ENCODE data around the gene GRIK2.

Gene GRIK2

DNA sequence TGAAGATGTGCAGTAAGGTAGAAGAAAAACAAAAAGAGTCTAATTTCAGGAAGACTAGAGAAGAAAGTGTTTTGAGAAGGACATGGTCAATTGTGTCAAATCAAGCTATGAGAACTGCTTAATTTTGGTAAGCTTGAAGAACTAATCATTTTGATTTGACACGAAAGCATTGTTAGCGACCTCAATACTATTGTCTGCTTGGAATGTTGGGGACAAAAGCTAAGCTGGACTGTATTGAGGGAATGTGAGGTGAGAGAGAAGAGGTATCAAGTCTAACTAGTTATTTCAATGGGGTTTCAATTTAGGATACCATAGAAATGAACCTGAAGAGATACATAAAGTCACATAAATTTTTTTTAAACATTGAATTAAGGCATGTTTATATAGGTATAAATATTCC is 309.8 kb downstream of the GRIK2 start:
- Histone ChIP-seq H3K4me3 (no peak overlapping the region), H3K27me3 (ENCODE audit: low read depth) (no peaks in the 10 kb centered on the region), H3K36me3 (replicated peaks) (no peaks in the 10 kb centered on the region), H3K9me3 (no peaks in the 10 kb centered on the region), H3K4me1 (peaks cover 8% of the 10 kb centered on the region)
- in situ Hi-C loops (cut with MboI; ENCODE audit: low sequenced_read_pairs), result no loop called here
- peak; percentile 15 to 76 for DNase-seq (ENCODE audit: low spot score in 2 of 2)

DNA sequence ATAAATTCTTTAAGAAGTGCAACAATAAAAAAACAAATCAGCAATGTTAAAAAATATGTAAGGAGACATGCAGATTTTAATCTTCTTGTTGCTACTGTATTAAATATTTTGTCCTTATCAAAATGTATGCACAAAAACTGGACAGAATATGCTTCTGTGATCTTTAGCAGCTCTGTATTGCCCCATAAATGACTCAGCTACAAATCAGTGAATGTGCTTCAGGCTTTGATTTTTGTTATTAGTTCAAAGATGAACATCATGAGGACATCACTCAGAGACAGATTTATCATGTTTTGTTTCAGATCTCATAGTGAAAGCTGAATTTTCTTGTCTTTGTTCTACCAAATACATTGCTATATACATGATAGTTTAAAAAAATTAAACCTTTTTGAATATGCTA is 312.4 kb downstream of the GRIK2 start:
- H3K9me3 ChIP-seq, result no peaks in the 10 kb centered on the region
- no peak for DNase-seq (ENCODE audit: low spot score in 2 of 2)
- H3K36me3 ChIP-seq (replicated peaks), result no peaks in the 10 kb centered on the region
- in situ Hi-C loops (cut with MboI; ENCODE audit: low sequenced_read_pairs), result no loop called here
- H3K4me3 ChIP-seq, result no peak overlapping the region
- no peaks in the 10 kb centered on the region for H3K27me3 ChIP-seq (ENCODE audit: low read depth)
- H3K4me1 ChIP-seq, result peaks cover 8% of the 10 kb centered on the region

GRCh38 chr6:101706576-101706975 is 313.1 kb downstream of the GRIK2 start:
- no peak overlapping the region for H3K4me3 ChIP-seq
- no peaks in the 10 kb centered on the region for H3K9me3 ChIP-seq
- no peaks in the 10 kb centered on the region for H3K27me3 ChIP-seq (ENCODE audit: low read depth)
- no peaks in the 10 kb centered on the region for H3K36me3 ChIP-seq (replicated peaks)
- in situ Hi-C loops (cut with MboI; ENCODE audit: low sequenced_read_pairs), result no loop called here
- DNase-seq (ENCODE audit: low spot score in 2 of 2), result no peak
- peaks cover 8% of the 10 kb centered on the region for H3K4me1 ChIP-seq

DNA sequence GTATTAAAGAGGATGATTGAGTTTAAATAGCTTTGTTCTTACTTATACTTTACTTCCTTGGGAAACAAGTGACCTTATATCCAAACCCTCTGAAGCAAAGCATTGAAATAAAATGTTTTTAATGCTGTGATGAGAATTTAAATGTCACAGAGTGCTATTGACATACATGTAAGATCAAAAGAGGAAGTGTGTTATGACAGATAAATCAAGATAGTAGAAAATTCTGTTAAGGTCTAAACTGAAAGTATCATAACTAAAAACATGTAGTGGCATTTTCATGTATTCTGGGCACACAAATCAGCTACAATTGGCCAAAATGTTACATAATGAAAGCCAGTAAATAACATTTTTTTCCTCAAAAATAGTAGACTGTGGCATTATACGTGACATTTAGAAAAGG is 318.0 kb downstream of the GRIK2 start:
- Histone ChIP-seq H3K9me3 (no peaks in the 10 kb centered on the region), H3K27me3 (ENCODE audit: low read depth) (no peaks in the 10 kb centered on the region), H3K4me3 (no peak overlapping the region), H3K36me3 (replicated peaks) (no peaks in the 10 kb centered on the region), H3K4me1 (peaks cover under 1% of the 10 kb centered on the region; the same call in 1 of the 2 replicates)
- in situ Hi-C loops (cut with MboI; ENCODE audit: low sequenced_read_pairs), result no loop called here
- DNase-seq (ENCODE audit: low spot score in 2 of 2), result no peak

- Histone ChIP-seq H3K4me1 (peaks cover 4% of the 10 kb centered on the region), H3K27me3 (ENCODE audit: low read depth) (no peaks in the 10 kb centered on the region), H3K4me3 (no peak overlapping the region), H3K36me3 (replicated peaks) (no peaks in the 10 kb centered on the region), H3K9me3 (no peaks in the 10 kb centered on the region)
- DNase-seq (ENCODE audit: low spot score in 2 of 2), result no peak
- in situ Hi-C loops (cut with MboI; ENCODE audit: low sequenced_read_pairs), result no loop called here
Measured at GRCh38 chr6:101716387-101716786, 322.9 kb downstream of the GRIK2 start.

DNA sequence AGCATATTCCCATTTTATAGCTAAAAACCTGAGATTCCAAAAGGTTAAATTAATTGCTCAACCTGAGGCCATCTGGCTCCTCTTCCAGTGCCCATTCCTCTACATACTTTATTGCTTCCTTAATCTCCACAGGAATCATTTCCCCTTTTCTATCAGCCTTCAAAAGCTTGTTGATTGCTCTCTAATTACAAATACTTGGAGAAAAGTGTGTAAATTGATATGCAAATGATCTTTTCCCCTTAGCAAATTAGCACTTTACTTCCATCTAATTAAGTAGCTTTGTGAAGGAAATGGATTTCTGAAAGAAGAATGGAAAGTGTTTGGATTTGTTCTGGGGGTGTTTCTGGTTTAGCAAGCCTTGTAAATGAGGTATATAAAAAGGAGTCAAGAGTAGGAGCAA is 323.3 kb downstream of the GRIK2 start:
- no peaks in the 10 kb centered on the region for H3K9me3 ChIP-seq
- in situ Hi-C loops (cut with MboI; ENCODE audit: low sequenced_read_pairs), result no loop called here
- H3K36me3 ChIP-seq (replicated peaks), result no peaks in the 10 kb centered on the region
- DNase-seq (ENCODE audit: low spot score in 2 of 2), result peak in 1 of 2 experiments; percentile 66
- H3K4me1 ChIP-seq, result peaks cover 4% of the 10 kb centered on the region
- no peak overlapping the region for H3K4me3 ChIP-seq
- H3K27me3 ChIP-seq (ENCODE audit: low read depth), result no peaks in the 10 kb centered on the region

DNA sequence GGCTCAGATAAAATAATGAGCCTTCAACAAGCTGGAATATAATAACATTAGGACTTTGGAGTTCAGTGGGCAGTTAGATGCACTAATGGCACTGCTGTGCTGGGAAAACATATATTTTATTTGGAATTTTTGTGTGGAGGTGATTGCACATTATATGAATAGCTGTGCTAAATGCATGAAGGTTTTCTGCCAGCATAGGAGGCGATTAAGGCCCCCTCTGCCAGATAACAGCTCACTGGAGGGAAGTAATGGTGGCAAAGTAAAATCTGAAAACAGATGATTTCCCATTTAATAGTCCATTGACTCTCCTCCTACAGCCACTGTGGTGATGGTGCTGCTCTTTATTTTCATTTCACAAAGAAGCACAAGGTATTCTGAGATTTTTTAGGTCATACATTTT is 326.0 kb downstream of the GRIK2 start:
- peaks cover 4% of the 10 kb centered on the region for H3K4me1 ChIP-seq
- in situ Hi-C loops (cut with MboI; ENCODE audit: low sequenced_read_pairs), result no loop called here
- no peaks in the 10 kb centered on the region for H3K36me3 ChIP-seq (replicated peaks)
- H3K27me3 ChIP-seq (ENCODE audit: low read depth), result no peaks in the 10 kb centered on the region
- no peak overlapping the region for H3K4me3 ChIP-seq
- no peaks in the 10 kb centered on the region for H3K9me3 ChIP-seq
- no peak for DNase-seq (ENCODE audit: low spot score in 2 of 2)

- Histone ChIP-seq H3K36me3 (replicated peaks) (no peaks in the 10 kb centered on the region), H3K9me3 (no peaks in the 10 kb centered on the region), H3K4me1 (no peaks in the 10 kb centered on the region), H3K27me3 (ENCODE audit: low read depth) (no peaks in the 10 kb centered on the region), H3K4me3 (no peak overlapping the region)
- in situ Hi-C loops (cut with MboI; ENCODE audit: low sequenced_read_pairs), result no loop called here
- DNase-seq (ENCODE audit: low spot score in 2 of 2), result no peak
Measured at GRCh38 chr6:101722471-101722870, 329.0 kb downstream of the GRIK2 start.

DNA sequence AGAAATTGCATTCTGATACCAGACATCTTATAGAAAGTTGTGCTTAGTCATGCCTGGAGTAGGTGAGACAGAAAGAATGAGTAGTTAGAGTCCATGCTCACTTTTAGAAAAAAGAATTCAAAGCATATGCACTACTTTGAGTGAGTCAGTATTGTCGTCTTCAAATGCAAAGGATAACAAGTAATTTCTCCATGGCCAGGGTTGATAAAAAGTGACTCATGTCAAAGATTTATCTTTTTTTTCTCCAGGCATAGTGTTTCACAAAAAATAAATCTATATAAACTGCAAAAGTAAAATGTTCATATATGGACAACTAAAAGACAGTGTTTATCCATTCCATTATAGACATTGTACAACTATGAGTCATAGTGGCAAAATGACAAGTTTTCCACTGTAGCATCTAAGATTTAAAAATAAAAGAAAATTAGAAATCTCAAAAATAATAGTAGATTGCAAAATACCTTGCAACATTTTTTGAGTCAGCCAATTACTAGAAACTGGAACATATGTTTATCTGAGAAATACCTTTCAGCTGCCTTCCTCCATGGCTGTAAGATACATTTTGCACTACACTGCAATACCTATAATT is 329.6 kb downstream of the GRIK2 start:
- in situ Hi-C loops (cut with MboI; ENCODE audit: low sequenced_read_pairs), result no loop called here
- Histone ChIP-seq H3K9me3 (no peaks in the 10 kb centered on the region), H3K36me3 (replicated peaks) (no peaks in the 10 kb centered on the region), H3K4me3 (no peak overlapping the region), H3K4me1 (no peaks in the 10 kb centered on the region), H3K27me3 (ENCODE audit: low read depth) (no peaks in the 10 kb centered on the region)
- no peak for DNase-seq (ENCODE audit: low spot score in 2 of 2)

DNA sequence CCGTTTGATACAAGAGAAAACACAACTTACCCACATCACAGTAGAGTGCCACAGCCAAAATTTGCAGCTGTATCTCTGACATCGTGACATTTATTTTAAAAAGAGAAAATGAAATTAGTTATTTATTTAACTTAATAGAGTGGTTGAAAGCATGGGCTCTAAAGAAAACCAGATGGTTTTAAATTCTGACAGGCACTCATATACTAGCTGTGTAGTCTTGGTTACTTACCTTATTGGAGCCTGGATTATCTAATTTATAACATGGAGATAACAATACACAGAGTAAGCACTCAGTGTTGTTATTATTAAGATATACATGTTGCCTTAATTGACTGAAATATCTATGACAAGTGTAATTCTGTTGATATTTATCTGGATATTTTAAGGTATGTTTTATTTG is 334.9 kb downstream of the GRIK2 start:
- in situ Hi-C loops (cut with MboI; ENCODE audit: low sequenced_read_pairs), result no loop called here
- Histone ChIP-seq H3K4me1 (peaks cover 5% of the 10 kb centered on the region; the same call in 1 of the 2 replicates), H3K9me3 (no peaks in the 10 kb centered on the region)

GRCh38 chr6:101728956-101729355 is 335.4 kb downstream of the GRIK2 start:
- Histone ChIP-seq H3K4me3 (no peak overlapping the region), H3K9me3 (no peaks in the 10 kb centered on the region), H3K4me1 (peaks cover 5% of the 10 kb centered on the region; the same call in 1 of the 2 replicates), H3K27me3 (ENCODE audit: low read depth) (no peaks in the 10 kb centered on the region), H3K36me3 (replicated peaks) (no peaks in the 10 kb centered on the region)
- DNase-seq (ENCODE audit: low spot score in 2 of 2), result no peak
- in situ Hi-C loops (cut with MboI; ENCODE audit: low sequenced_read_pairs), result no loop called here

More for the DNA sequence above, 334.9 kb downstream of the GRIK2 start:
- H3K36me3 ChIP-seq (replicated peaks), result no peaks in the 10 kb centered on the region
- H3K4me3 ChIP-seq, result no peak overlapping the region
- no peaks in the 10 kb centered on the region for H3K27me3 ChIP-seq (ENCODE audit: low read depth)
- no peak for DNase-seq (ENCODE audit: low spot score in 2 of 2)

DNA sequence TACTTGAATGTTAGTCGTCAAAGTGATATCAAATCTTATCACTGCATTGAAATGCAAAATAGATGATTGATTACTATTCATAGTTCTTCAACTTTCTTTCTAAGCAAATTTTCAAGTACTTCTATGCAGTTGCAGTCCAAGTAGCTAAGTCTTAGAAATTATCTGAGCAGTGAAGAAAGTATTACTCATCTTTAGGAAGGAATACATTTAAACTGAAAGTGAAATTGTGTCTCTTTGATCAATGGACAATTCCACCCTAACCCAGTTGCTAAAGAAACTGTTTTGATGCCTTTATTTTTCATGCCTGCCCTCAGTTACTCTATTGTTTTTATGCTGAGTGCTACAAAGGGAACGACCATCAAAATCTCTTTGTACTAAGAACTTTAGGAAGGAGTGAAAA is 337.4 kb downstream of the GRIK2 start:
- peaks cover 5% of the 10 kb centered on the region; the same call in 1 of the 2 replicates for H3K4me1 ChIP-seq
- no peaks in the 10 kb centered on the region for H3K9me3 ChIP-seq
- in situ Hi-C loops (cut with MboI; ENCODE audit: low sequenced_read_pairs), result no loop called here
- no peaks in the 10 kb centered on the region for H3K27me3 ChIP-seq (ENCODE audit: low read depth)
- H3K36me3 ChIP-seq (replicated peaks), result no peaks in the 10 kb centered on the region
- DNase-seq (ENCODE audit: low spot score in 2 of 2), result no peak
- no peak overlapping the region for H3K4me3 ChIP-seq

- Histone ChIP-seq H3K27me3 (ENCODE audit: low read depth) (no peaks in the 10 kb centered on the region), H3K4me1 (peaks cover 5% of the 10 kb centered on the region; the same call in 1 of the 2 replicates), H3K4me3 (no peak overlapping the region), H3K36me3 (replicated peaks) (no peaks in the 10 kb centered on the region), H3K9me3 (no peaks in the 10 kb centered on the region)
- in situ Hi-C loops (cut with MboI; ENCODE audit: low sequenced_read_pairs), result no loop called here
- no peak for DNase-seq (ENCODE audit: low spot score in 2 of 2)
Measured at GRCh38 chr6:101733899-101734298, 340.4 kb downstream of the GRIK2 start.

DNA sequence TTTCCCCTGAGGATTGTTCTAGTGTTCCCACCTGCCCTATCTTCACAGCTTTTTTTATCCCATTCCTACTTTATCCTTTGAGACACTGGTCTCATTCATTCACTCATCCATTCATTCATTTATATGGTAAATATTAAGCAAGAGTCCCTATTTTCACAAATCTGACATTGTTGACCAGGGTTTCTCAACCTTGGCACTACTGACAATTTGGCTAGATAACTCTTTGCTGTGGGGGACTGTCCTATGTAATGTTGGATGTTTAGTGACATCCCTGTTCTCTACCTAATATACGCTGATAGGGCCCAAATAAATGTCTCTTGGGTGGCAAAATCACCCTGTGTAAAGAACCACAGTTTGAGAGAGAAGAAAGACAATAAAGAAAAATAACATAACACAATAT is 345.0 kb downstream of the GRIK2 start:
- Histone ChIP-seq H3K4me3 (no peak overlapping the region), H3K36me3 (replicated peaks) (no peaks in the 10 kb centered on the region), H3K4me1 (peaks cover 10% of the 10 kb centered on the region), H3K9me3 (no peaks in the 10 kb centered on the region), H3K27me3 (ENCODE audit: low read depth) (no peaks in the 10 kb centered on the region)
- in situ Hi-C loops (cut with MboI; ENCODE audit: low sequenced_read_pairs), result no loop called here
- no peak for DNase-seq (ENCODE audit: low spot score in 2 of 2)

GRCh38 chr6:101740631-101741030 is 347.1 kb downstream of the GRIK2 start:
- no peaks in the 10 kb centered on the region for H3K9me3 ChIP-seq
- peaks cover 10% of the 10 kb centered on the region for H3K4me1 ChIP-seq
- H3K36me3 ChIP-seq (replicated peaks), result no peaks in the 10 kb centered on the region
- in situ Hi-C loops (cut with MboI; ENCODE audit: low sequenced_read_pairs), result no loop called here
- no peaks in the 10 kb centered on the region for H3K27me3 ChIP-seq (ENCODE audit: low read depth)
- no peak for DNase-seq (ENCODE audit: low spot score in 2 of 2)
- H3K4me3 ChIP-seq, result no peak overlapping the region
